ENCODE measurements around the gene RNASEH2B.

DNA sequence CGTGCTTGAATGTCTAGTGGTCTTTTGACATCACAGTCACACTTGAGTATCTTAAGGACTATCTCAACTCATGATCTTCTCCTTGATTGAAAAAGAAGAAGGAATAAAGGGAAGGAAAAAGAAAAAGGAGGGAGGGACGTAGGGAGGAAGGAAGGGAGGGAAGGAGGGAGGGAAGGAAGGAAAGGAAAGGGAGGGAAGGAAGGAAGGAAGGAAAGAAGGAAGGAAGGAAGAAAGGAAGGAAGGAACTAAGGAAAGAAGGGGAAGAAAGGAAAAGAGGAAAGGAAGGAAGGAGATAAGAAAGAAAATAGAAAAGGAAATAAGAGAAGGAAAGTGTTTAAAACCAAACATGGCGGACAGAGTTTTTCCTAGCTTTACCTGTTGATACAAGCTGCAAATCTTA is 64.7 kb downstream of the RNASEH2B start:
- TF ChIP-seq, protein P1, sequence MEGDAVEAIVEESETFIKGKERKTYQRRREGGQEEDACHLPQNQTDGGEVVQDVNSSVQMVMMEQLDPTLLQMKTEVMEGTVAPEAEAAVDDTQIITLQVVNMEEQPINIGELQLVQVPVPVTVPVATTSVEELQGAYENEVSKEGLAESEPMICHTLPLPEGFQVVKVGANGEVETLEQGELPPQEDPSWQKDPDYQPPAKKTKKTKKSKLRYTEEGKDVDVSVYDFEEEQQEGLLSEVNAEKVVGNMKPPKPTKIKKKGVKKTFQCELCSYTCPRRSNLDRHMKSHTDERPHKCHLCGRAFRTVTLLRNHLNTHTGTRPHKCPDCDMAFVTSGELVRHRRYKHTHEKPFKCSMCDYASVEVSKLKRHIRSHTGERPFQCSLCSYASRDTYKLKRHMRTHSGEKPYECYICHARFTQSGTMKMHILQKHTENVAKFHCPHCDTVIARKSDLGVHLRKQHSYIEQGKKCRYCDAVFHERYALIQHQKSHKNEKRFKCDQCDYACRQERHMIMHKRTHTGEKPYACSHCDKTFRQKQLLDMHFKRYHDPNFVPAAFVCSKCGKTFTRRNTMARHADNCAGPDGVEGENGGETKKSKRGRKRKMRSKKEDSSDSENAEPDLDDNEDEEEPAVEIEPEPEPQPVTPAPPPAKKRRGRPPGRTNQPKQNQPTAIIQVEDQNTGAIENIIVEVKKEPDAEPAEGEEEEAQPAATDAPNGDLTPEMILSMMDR (IDR thresholded peaks at IDR 0.05; ENCODE audit: low read depth, low read length): no peak
- TF ChIP-seq, protein P2, sequence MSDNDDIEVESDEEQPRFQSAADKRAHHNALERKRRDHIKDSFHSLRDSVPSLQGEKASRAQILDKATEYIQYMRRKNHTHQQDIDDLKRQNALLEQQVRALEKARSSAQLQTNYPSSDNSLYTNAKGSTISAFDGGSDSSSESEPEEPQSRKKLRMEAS (IDR thresholded peaks at IDR 0.05; ENCODE audit: low read depth, low read length): no peak
- no peak for TF ChIP-seq POLR2A (IDR thresholded peaks at IDR 0.05; ENCODE audit: extremely low read depth, insufficient read length)

Data from NB4 (cell line).